Astrocyte of the cerebellum (primary cell): ENCODE data around the gene CASKIN2.

ENCODE experiments used
- DNase-seq: peaks from one replicate; pipeline ENCODE4 v3.0.0-alpha.2; 2011; ENCODE audit warnings: low read depth
- H3K4me3 ChIP-seq: 2 replicates; pipeline ENCODE4 v1.5.1; 2011; ENCODE audit warnings: mild to moderate bottlenecking, low read depth, low read length, moderate library complexity
- in situ Hi-C: cut with HindIII; loops from 2 replicates; pipeline ENCODE4 v1.10.0; 2017; ENCODE audit warnings: low sequenced_read_pairs
- TF ChIP-seq, protein P1 (sequence below): IDR thresholded peaks from 2 replicates; pipeline ENCODE4 v1.5.1; 2012; ENCODE audit warnings: low read length, low read depth, moderate library complexity, mild to moderate bottlenecking; ENCODE audit errors: missing control alignments

The CASKIN2 gene

DNA sequence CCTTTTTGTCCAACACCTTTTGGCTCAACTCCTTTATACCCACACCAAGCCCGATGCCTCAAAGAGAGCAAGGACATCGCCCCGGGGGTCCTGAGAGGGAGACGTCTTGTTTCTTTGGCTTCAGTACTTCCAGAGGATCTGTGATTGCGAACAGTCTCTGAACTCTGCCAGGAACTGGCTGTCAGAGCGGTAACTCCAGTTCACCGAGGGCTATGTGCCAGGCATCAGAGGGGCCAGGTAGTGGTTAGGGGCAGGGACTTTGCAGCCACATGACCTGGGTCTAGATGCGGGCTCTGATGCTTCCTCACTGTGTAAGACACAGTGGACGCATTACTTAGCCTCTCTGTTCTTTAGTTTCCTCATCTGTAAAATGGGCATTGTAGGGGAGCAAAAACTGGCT is 31.8 kb upstream of the CASKIN2 start:
- in situ Hi-C loops = no loop called here
- no peak for DNase-seq
- TF ChIP-seq, protein P1, sequence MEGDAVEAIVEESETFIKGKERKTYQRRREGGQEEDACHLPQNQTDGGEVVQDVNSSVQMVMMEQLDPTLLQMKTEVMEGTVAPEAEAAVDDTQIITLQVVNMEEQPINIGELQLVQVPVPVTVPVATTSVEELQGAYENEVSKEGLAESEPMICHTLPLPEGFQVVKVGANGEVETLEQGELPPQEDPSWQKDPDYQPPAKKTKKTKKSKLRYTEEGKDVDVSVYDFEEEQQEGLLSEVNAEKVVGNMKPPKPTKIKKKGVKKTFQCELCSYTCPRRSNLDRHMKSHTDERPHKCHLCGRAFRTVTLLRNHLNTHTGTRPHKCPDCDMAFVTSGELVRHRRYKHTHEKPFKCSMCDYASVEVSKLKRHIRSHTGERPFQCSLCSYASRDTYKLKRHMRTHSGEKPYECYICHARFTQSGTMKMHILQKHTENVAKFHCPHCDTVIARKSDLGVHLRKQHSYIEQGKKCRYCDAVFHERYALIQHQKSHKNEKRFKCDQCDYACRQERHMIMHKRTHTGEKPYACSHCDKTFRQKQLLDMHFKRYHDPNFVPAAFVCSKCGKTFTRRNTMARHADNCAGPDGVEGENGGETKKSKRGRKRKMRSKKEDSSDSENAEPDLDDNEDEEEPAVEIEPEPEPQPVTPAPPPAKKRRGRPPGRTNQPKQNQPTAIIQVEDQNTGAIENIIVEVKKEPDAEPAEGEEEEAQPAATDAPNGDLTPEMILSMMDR = no peak
- H3K4me3 ChIP-seq = no peak overlapping the region

DNA sequence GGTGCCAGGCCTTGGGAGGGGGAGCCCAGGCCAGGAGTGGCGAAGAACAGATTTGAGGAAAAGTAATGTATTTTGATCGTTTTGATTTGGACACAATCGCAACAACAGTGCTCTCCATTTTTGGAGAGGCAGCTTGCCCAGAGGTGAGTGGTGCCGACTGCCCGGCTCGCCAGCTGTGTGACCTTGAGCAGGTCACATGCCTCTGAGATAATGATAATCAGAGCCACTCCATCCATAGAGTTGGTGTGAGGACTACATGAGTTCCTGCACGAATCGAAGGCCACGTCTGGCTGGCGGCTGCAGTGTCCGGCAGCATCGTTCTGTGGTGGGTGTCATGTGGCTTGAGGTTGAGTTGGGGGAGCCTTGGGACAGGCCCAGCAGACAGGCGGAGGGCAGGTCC is 30.8 kb upstream of the CASKIN2 start:
- DNase-seq = no peak
- in situ Hi-C loops = no loop called here
- no peak overlapping the region for H3K4me3 ChIP-seq
- TF ChIP-seq, protein P1 = no peak

DNA sequence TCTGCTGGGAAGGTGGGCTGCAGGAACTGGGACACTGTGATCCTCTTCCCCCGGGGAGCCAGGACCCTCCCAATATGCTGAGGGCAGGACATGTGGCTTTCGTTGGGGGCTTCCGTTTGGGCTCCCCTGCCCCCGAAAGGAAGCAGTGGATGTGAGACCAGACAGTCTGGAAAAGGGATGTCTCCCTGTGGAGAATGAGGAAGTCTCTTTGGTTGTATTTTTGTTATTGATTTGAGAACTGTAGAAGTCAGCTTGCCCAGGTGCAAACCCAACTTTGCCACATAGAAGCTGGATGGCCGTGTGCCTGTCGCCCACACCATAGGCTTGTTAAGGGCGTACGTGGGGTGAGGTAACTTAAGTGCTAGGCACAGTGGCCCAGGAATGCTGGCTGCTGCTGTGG is 28.9 kb upstream of the CASKIN2 start:
- in situ Hi-C loops = loop anchor here (5.0 kb wide), 1 partner anchor 53 kb away; no protein-coding TSS in a partner anchor
- no peak overlapping the region for H3K4me3 ChIP-seq
- DNase-seq = no peak
- TF ChIP-seq, protein P1 = no peak

DNA sequence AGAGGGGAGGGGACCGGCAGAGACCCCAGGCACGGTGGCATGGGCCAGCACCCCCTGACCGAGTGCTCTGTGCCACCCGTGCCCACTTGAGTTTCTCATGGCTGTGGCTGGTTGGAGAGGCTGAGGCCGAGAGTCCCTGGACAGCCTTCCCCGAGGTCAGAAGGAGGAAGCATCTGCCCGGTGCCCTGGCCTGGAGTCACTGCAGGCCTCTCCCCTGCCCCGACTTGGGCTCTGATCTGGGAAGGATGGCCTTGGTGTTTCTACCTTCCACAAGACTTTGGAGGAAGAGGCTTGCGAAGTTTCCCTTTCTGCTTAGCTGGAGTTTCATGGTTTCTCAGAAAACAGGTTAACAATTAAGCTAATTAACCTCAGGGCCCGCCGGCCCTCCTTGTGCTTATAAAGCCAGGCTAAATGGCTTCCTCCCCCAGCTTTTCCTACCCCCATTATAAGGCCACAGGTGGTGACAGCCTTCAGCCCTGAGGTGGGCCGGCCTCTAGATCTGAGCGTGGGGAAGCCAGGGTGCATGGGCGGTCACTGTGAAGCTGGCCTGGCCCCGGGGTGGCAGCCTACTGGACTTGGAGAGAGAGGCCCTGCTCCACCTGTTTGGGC is 27.5 kb upstream of the CASKIN2 start:
- H3K4me3 ChIP-seq = no peak overlapping the region
- DNase-seq = no peak
- TF ChIP-seq, protein P1 = no peak
- in situ Hi-C loops = loop anchor here (5.0 kb wide), 1 partner anchor 54 kb away; no protein-coding TSS in a partner anchor

DNA sequence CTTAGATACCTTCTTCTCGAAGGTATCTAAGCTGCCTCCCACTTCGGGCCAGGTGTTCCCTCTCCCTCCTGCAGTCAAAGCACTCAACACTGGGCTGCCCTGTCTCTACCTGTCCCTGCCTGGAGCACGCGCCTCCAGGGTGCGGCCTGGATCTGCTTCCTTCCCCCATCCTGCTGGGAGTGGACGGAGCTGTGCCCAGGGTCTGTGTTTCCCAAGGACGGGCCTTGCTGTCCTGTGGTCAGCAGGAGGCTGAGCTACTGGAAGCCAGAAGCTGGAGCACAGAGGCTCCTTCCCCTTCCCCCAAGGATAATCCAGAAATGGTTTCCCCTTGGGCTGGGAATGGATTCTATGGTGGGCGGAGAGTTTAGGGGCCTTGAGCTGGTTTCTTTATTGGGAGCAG is 26.9 kb upstream of the CASKIN2 start:
- DNase-seq = no peak
- in situ Hi-C loops = loop anchor here (5.0 kb wide), 1 partner anchor 55 kb away; no protein-coding TSS in a partner anchor
- TF ChIP-seq, protein P1 = no peak
- no peak overlapping the region for H3K4me3 ChIP-seq

DNA sequence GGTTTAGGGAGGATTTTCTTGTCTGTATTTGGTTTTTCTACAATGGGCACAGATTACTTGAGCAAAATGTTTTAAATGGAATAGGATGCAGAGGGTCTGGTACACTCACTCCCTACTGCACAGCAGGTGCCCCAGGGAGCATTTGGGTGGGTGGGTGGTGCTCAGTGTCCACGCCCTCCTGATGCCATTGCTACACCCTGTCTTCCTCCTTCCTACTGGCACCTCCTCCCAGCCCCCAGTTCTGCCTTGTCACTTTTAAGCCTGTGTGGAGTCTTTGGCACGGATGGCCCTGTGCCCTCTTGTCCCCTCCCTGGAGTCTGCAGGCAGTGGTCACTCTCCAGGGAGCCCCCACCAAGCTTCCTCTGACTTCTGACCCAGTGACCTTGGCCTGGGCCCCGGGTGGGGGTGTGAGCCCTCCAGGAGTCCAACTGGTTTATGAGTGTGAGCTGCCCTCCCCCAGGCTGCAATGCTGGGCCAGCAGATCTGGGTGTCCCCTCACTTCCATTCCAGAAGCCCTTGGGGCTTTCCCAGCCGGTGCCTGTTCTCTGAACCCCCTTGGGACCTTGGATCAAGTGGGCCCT is 25.7 kb upstream of the CASKIN2 start:
- TF ChIP-seq, protein P1 = no peak
- H3K4me3 ChIP-seq = no peak overlapping the region
- in situ Hi-C loops = loop anchor here (5.0 kb wide), 1 partner anchor 56 kb away; no protein-coding TSS in a partner anchor
- DNase-seq = no peak
